ENCODE results near the gene BTNL2. TPM values are rescaled to one million over a fixed set of nuclear protein-coding genes. Genes with fewer than 3 reads are reported as not detected.
"Not testable (repeated sequence)": the region's sequence is repeated elsewhere in the genome, so short reads cannot be mapped to it uniquely, and the experiment has no call there.

The BTNL2 gene
- total RNA-seq, 2 experiments from 2014 or later, result not detected

GRCh38 chr6:32358548-32358947 is 48.4 kb downstream of the BTNL2 start:
- H3K9me3 Mint-ChIP-seq (ENCODE audit: low read depth); ATAC-seq; CTCF ChIA-PET; H3K4me3 Mint-ChIP-seq; H3K27me3 Mint-ChIP-seq; DNase-seq; POLR2A ChIA-PET; H3K36me3 Mint-ChIP-seq (ENCODE audit: low read depth); H3K27ac Mint-ChIP-seq; intact Hi-C loops (cut with DNase I, micrococcal nuclease): not testable (repeated sequence)
- H3K4me1 Mint-ChIP-seq, result peaks cover 11% of the 10 kb centered on the region

- Mint-ChIP-seq H3K9me3 (ENCODE audit: low read depth) (no peaks in the 10 kb centered on the region), H3K4me1 (peaks cover 11% of the 10 kb centered on the region), H3K4me3 (no peak overlapping the region), H3K36me3 (ENCODE audit: low read depth) (no peaks in the 10 kb centered on the region), H3K27ac (no peak overlapping the region), H3K27me3 (peaks cover 7% of the 10 kb centered on the region)
- DNase-seq (peak; percentile 23), ATAC-seq (peak; percentile 64)
- ChIA-PET POLR2A (interaction anchor here (1.0 kb wide), 1 partner anchor 616 kb away, joined by 3 read pairs; no protein-coding TSS in a partner anchor), CTCF (no interaction called here)
- intact Hi-C loops (cut with DNase I, micrococcal nuclease), result no loop called here
Measured at GRCh38 chr6:32355018-32355417, 52.0 kb downstream of the BTNL2 start.

GRCh38 chr6:32353348-32353747 is 53.6 kb downstream of the BTNL2 start:
- ChIA-PET POLR2A (interaction anchor here (0.6 to 0.7 kb wide), 2 partner anchors 13 to 83 kb away, joined by 4 to 9 read pairs; no protein-coding TSS in a partner anchor), CTCF (no interaction called here)
- no peak for ATAC-seq
- Mint-ChIP-seq H3K36me3 (ENCODE audit: low read depth) (no peaks in the 10 kb centered on the region), H3K4me1 (peaks cover 11% of the 10 kb centered on the region), H3K27me3 (peaks cover 16% of the 10 kb centered on the region), H3K4me3 (no peak overlapping the region), H3K27ac (no peak overlapping the region), H3K9me3 (ENCODE audit: low read depth) (no peaks in the 10 kb centered on the region)
- intact Hi-C loops (cut with DNase I, micrococcal nuclease), result no loop called here
- no peak for DNase-seq

Other genes starting within 250 kb of the BTNL2 start
- 10 to 100 TPM in 1 of 2 experiments, 1 to 10 TPM in 1; 9.1 to 10.9 TPM for gene EGFL8, start 242.6 kb downstream of the BTNL2 start, total RNA-seq
- 10 to 100 TPM; 30.4 to 30.5 TPM for gene AGPAT1, start 231.1 kb downstream of the BTNL2 start, total RNA-seq
- 10 to 100 TPM; 51.7 to 65.6 TPM for gene RNF5, start 228.8 kb downstream of the BTNL2 start, total RNA-seq
- gene AGER, start 222.9 kb downstream of the BTNL2 start, total RNA-seq, result 10 to 100 TPM; 24.4 to 28.0 TPM
- 10 to 100 TPM; 64.9 to 77.9 TPM for gene PBX2, start 217.0 kb downstream of the BTNL2 start, total RNA-seq
- 10 to 100 TPM; 82.6 to 94.8 TPM for gene GPSM3, start 214.5 kb downstream of the BTNL2 start, total RNA-seq
- gene NOTCH4, start 183.1 kb downstream of the BTNL2 start, total RNA-seq, result 1 to 10 TPM in 1 of 2 experiments, under 1 TPM in 1; 0.69 to 1.1 TPM
- not detected for gene TSBP1, start 35.3 kb downstream of the BTNL2 start, total RNA-seq
- gene HLA-DRA, start 32.7 kb upstream of the BTNL2 start, total RNA-seq, result 1 to 10 TPM; 4.3 to 6.0 TPM
- 1 to 10 TPM; 4.1 to 4.7 TPM for gene HLA-DRB5, start 123.1 kb upstream of the BTNL2 start, total RNA-seq
- gene HLA-DRB1, start 182.7 kb upstream of the BTNL2 start, total RNA-seq, result 10 to 100 TPM; 12.7 to 16.6 TPM
- gene HLA-DQA1, start 230.2 kb upstream of the BTNL2 start, total RNA-seq, result under 1 TPM; 0.32 to 0.61 TPM

Data from activated CD4-positive, alpha-beta T cell treated with anti-CD3 and anti-CD28 coated beads for 36 hours (primary cell).